Measurements from ENCODE around the gene SERPINF2.
"Not testable (repeated sequence)": the region's sequence is repeated elsewhere in the genome, so short reads cannot be mapped to it uniquely, and the experiment has no call there.

Gene SERPINF2

DNA sequence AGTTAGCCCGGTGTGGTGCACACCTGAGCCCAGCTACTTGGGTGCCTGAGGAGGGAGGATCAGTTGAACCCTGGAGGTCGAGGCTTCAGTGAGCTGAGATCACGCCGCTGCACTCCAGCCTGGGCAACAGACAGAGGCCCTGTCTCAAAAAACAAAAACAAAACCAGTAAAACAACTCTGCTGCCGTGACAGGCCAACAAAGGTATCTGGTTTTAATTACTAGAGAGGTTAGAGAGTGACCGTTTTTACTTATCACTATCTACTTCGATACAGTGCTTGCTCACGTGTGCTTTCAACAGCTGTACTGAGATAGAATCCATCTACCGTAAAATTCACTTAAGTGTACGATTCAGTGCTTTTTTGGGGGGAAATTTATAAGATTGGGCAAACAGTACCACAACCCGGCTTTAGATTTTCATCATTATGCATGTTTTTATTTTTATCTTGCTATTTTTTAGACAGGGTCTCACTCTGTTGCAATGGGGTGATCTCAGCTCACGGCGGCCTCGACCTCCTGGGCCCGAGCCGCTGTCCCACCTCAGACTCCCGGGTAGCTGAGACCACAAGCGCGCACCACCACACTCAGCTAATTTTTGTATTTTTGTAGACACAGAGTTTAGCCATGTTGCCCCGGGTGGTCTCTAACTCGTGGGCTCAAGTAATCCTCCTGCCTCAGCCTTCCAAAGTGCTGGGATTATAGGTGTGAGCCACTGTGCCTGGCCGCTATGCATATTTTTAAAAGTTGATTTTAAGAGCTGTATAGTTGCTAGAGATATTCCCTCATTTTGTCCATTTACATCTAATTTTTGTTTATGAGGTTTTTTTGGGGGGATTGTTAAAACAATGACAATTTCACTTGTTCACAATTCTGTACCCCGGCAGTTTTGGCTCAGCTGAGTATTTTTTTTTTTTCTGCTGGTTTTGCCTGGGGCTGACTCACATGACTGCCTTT is 50.1 kb downstream of the SERPINF2 start:
- DNase-seq = no peak

DNA sequence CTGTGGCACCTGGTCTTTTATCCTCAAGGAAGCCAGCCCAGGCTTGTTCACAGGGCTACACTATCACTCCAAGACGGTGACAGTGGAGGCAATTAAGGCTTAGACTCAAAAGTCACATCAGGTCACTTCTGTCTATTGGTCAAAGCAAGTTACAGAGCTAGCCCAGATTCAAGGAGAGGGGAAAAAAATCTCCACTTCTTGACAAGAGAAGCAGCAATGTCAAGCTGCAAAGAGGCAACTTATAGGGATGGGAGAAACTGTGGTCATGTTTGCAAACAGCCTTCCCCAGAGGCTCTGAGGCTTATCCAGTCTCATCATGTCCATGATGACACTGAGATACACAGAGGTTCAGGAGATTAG is 50.8 kb downstream of the SERPINF2 start:
- no peak for DNase-seq

DNA sequence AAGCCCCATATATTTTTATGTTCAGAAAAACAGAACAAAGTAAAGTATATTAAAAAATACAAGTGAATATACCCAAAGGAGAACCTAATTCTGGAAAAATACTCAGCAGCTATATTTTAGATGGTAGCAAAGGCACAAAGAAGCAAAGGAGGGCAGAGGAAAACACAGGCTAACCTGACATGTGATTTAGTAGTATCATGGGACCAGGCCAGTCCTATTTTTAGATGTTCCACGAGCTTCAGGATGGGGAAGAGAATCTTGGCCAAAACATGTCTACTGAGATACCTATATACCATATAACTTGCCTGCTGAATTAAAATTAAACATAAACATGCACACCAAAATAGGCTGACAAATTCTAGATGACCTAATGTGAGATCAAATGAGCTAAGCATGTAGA is 54.1 kb downstream of the SERPINF2 start:
- no peak for DNase-seq

DNA sequence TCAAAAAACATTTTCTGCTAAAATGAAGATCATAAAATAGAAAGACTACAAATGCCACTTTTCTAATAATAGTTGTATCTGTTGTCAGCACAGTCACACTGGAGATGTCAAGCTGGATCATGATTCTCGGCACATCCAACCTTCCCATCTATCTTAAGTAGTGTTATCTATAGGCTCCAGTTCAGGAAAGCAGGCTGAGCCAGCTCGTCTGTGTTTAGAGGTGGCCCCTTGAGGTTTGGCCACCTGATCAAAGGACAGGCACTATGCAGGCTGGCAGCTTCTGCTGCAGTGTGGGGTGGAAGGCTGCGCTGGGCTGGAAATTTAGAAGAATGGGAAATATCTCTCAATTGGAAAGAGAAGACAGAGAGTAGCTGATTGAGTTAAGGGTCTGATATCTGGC is 54.7 kb downstream of the SERPINF2 start:
- no peak for DNase-seq

DNA sequence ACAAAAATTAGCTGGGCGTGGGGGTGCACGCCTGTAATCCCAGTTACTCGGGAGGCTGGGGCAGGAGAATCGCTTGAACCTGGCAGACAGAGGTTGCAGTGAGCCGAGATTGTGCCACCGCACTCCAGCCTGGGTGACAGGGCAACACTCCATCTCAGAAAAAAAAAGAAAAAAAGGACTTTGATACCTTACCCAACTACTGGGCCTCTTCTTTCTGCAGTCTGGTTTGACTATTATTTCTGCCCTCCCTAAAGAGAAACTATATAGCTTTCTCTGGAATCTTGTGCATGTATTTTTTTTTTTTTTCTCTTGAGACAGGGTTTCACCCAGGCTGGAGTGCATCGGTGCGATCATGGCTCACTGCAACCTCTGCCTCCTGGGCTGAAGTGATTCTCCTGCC is 55.2 kb downstream of the SERPINF2 start:
- DNase-seq = not testable (repeated sequence)

DNA sequence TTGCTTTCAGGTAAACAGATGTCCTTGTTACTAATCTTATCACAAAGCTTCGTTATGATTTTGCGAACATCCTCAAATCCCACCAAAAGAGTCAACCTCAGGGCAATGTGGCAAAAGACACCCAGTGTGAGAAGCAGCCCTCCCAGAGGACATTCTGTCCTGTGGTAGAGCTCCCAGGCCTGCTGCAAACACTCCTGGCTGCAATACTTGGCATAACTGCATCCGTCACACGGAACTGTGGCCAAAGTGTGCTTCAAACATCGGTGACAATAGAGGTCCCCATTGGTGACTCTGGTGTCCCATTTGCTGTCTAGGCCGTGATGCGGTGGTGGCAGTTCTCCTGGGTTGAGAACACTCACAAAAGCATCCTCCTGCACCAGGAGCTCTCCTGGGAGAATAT is 57.6 kb downstream of the SERPINF2 start:
- no peak for DNase-seq

DNA sequence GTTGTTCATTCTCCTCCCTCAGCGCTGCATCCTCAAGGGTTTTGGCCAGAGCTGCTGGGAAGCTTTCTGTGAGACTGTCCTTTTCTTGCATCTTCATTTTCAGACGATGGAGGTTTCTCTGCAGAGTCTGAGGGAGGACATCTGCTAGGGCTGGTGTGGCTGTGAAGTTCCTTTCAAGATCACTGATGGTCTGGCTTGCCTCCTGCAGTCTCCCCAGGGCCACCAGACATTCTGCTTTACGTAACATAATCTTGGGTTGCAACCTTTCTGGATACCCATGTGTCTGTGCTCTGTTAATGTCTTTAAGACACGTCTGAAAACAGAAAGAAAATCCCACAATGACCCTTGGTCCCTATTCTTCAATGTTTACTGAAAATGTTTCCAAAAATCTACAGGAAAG is 58.0 kb downstream of the SERPINF2 start:
- DNase-seq = no peak

DNA sequence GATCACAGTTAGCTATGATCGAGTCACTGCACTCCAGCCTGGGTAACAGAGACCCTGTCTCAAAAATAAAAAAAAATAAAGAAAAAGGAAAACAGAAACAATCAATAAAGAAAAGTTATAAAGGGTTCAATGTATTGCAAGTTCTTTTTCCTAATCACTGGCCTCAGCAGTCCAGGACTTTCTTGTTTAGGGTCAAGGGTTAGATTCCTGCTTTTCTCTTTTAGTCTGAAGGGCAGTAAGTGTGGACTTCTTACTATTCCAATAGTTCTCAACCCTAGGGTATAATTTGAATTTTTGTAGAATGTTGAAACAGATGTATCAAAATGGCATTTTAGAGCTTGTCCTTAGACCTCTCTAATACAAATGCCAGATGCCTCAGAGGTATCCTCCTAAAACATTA is 59.8 kb downstream of the SERPINF2 start:
- DNase-seq = no peak

DNA sequence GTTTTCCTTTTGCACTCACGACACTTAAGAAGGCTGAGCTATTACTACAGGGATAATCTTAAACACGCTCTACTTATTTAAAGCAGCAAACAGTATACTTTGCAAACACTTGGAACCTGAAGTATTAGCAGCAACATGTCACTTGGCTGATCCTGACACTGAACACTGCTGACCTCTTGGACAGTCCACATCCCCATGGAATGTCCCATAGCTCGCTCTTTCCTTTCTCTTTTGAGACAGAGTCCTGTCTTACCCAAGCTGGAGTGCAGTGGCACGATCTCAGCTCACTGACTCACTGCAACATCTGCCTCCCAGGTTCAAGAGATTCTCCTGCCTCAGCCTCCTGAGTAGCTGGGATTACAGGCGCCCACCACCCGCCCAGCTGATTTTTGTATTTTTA is 60.6 kb downstream of the SERPINF2 start:
- no peak for DNase-seq
